Uterus (tissue), 2 donors: ENCODE data around the gene ATF6.

ENCODE experiments used
- POLR2A ChIP-seq, 2 donors: fragments of 450-650 bp; IDR thresholded peaks; one replicate each; pipeline ENCODE4 v1.6.1; 2016; ENCODE audit warnings: antibody characterized with exemption in 2 of 2, mild to moderate bottlenecking in 1 of 2, moderate library complexity in 1 of 2
- TF ChIP-seq, protein P1 (sequence below), 4 experiments: fragments of 200-600 bp in 2 of 4; fragments of 450-650 bp in 2 of 4; sonication (generic) in 2 of 4; IDR thresholded peaks; one replicate each; pipeline ENCODE4 v1.5.1; 2016 to 2019; ENCODE audit warnings: antibody characterized with exemption in 4 of 4, mild to moderate bottlenecking in 2 of 4, moderate library complexity in 1 of 4

DNA sequence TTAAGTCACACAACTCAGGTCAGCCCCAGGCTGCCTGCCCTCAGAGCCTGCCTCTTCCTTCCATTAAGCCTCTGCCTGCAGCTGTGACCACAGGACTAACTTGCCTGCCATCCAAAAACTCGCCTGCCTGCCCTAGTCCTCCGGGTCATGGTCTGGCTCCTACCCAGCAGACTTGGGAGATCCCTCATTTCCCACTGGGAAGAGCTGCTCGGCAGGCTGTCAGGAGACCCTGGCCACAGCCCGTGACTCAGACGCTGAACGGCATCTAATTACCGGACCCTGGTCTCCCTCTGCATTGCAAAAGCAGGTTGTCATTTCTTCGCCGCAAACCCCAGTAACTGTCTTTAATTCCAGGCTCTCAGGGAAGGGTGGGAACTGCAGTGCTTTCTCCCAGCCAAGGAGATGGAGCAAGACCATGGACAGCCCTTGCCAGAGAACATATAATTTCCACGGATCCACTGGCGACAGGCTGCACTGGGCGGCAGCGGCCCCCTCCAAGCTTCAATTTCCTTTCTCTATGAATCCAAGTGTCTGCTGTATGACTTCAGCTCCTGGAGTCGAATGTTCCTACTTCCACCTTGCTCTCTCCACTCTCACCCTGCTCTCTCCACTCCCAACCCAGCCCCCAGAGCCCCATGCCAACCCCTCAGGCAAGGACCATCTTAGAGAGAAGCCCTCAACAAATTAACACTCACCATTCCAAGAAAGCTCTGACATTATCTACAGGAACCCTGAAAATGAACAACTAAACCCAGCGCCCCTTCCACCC, 237.1 kb downstream of the ATF6 start:
- TF ChIP-seq, protein P1, sequence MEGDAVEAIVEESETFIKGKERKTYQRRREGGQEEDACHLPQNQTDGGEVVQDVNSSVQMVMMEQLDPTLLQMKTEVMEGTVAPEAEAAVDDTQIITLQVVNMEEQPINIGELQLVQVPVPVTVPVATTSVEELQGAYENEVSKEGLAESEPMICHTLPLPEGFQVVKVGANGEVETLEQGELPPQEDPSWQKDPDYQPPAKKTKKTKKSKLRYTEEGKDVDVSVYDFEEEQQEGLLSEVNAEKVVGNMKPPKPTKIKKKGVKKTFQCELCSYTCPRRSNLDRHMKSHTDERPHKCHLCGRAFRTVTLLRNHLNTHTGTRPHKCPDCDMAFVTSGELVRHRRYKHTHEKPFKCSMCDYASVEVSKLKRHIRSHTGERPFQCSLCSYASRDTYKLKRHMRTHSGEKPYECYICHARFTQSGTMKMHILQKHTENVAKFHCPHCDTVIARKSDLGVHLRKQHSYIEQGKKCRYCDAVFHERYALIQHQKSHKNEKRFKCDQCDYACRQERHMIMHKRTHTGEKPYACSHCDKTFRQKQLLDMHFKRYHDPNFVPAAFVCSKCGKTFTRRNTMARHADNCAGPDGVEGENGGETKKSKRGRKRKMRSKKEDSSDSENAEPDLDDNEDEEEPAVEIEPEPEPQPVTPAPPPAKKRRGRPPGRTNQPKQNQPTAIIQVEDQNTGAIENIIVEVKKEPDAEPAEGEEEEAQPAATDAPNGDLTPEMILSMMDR (IDR thresholded peaks at IDR 0.05), result no peak
- no peak for TF ChIP-seq POLR2A (IDR thresholded peaks at IDR 0.05)
